IPS-NIHi11 (cell line): ENCODE measurements around the gene BEX3.
A peak's percentile ranks its signal among the peaks of the same experiment; 100 is the strongest.
"Not testable (repeated sequence)": the region's sequence is repeated elsewhere in the genome, so short reads cannot be mapped to it uniquely, and the experiment has no call there.

Experiments used
- DNase-seq: peaks from one replicate; pipeline ENCODE4 v3.0.0; 2012; ENCODE audit warnings: mixed read lengths, low spot score

Gene BEX3

GRCh38 chrX:103382877-103383276, 6.5 kb downstream of the BEX3 start:
- DNase-seq, result no peak

DNA sequence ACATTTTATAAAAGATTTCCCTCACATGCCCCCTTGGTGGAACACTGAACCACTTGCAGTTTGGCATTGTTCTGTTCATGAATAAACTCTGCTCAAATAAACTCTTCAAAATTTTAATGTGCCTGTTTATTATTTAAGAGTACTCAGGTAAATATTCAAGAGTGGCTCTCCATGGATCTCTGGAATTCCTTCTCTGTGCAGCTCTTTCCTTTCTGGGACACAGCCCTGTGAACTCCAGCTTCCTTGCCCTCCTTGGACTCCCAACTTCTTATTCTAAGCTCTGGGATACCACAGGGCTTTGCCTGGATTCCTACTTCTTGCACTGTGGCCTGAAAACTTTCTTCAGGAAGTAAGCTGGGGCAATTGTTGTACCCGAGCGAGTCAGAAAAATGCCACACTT, 8.3 kb downstream of the BEX3 start:
- no peak for DNase-seq

DNA sequence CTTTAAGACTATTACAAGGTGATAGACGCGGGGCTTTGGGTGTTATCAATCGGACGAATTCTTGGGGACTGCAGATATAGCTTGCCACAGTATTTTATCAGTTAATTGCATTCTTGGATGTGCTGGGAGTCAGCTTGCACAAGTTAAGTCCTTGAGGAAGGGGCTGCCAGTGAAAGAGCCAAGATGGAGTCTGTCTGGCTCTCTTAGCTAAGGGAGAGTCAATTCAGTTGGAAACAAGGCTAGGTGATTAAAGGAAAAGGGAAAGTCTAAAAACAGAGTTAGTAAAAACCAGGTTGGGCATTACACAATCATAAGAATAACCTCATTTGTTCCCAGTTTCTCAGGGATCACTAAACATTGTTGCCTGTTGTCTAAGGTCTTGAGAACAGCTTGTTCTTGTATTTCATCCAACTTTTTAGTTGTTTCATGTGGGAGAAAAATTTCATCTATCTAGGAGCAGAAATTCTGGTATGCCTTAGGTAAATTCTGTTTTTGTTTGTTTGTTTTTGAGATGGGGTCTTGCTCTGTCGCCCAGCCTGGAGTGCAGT, 9.0 kb downstream of the BEX3 start:
- not testable (repeated sequence) for DNase-seq

- DNase-seq, result no peak
These were observed 10.0 kb downstream of the BEX3 start for GRCh38 chrX:103386332-103386731.

GRCh38 chrX:103393487-103393886, 17.1 kb downstream of the BEX3 start:
- DNase-seq, result no peak

DNA sequence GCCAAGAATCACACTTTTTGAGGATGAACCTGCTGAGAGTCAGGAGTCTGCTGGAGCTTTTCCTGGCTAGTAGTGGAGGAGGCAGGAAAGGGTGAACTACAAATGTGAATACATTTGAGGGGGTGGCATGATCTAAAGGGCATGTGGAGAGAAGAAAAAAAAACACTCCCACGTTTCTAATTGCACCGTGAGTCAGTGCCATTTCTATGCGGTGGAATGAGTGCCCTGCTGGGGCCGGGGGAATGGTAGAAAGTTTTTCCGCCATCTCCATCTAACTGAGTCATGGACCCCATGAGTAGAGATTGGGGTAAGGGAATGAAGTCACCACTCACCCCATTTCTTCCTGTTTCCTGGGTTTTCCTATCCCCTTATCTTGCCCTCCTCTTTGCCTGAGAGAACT, 19.8 kb downstream of the BEX3 start:
- DNase-seq, result no peak

- DNase-seq, result no peak
These were observed 20.3 kb downstream of the BEX3 start for GRCh38 chrX:103396660-103397059.

DNA sequence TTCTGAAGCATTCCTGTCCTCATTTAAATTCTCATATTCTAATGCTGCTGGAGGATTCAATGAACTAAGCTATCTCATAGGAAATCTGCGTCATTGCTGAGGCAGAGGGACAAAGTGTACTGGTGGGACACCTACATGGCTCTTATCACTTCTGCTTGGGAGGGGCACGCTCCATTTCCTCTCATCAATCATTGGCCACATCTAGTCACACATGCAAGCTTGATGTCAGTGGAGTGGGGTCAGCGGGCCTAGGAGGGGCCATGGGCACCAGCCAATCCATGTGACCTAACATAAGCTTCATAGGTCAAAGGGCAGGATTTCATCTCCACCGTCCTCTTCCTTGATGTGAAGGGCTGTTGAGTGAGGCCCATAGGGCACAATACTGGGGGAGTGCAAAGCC, 21.4 kb downstream of the BEX3 start:
- no peak for DNase-seq

DNA sequence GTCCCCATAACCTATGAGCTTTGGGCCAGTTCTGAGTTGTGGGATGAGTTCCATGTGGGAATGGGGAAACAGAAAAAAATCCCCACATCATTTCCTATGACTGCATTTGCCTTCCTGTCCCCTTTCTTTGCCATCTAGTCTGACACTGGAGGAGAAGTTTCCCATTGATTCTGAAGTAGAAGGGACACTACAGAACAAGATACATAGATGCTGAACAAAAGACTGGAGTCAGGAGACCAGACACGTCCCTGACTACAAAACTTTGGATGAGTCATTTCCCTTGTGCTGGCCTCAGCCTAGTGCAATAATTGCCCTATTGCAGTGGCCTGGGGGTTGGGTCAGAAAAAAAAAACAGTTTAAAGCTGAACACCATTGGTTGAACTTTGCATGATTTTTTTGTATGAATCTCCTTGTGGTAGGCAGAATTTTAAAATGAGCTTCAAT, 22.1 kb downstream of the BEX3 start:
- no peak for DNase-seq

GRCh38 chrX:103399744-103400143, 23.4 kb downstream of the BEX3 start:
- DNase-seq, result no peak

DNA sequence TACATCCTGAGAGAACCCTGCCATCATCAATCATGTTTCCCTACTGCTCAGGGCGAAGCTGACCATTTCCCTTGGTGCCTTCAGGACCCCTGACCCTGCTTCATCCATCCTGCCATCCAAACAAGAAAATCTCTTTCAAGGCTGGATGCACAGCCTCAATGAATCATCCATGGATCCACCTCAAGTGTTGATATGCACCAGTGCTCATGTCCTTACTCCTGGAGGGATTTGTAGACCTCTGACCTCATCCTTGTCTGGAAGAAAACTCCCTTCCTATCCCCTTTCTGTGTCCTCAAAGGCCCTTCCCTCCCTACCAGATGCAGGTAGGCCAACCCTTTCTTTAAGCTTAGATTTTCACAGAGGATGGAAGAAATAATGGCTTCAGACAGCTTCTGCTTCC, 24.6 kb downstream of the BEX3 start:
- DNase-seq, result no peak

DNA sequence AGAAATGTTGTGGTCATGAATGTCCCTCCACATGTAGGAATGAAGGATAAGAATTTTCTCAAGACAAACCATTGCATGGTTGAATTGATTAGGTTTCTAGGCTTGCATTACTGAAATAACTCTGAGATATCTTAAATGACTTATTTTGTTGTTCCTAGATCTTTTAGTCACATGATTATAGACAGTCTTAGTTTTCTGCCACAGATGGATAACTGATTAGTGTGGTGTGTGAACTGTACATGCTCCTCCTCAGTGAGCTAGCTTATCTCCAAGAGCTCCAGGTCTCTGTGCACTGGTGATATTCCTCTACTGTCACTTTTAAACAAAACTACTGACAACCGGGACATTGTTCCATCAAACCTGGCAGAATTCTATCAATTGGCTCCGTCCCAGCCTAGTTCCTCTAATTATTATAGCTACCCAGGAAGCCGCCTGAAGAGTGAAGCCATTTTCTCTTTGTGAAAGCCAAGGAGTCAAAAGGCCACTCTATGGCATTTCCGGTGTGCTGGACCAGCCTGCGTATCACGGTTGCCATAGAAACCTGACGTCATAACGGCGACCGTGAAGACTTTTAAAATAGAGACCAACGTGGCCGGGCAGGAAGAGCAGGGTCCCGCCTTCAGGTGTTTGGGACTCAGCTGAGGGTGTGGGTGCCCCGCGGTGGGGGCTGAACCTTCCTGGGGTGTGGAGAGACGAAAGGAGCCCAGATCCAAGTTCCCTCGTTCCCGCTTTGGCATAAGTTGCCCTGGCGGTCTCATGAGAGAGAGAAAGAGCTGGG, 28.1 kb downstream of the BEX3 start:
- peak; percentile 67 for DNase-seq

- no peak for DNase-seq
These were observed 28.6 kb downstream of the BEX3 start for GRCh38 chrX:103405009-103405333.

DNA sequence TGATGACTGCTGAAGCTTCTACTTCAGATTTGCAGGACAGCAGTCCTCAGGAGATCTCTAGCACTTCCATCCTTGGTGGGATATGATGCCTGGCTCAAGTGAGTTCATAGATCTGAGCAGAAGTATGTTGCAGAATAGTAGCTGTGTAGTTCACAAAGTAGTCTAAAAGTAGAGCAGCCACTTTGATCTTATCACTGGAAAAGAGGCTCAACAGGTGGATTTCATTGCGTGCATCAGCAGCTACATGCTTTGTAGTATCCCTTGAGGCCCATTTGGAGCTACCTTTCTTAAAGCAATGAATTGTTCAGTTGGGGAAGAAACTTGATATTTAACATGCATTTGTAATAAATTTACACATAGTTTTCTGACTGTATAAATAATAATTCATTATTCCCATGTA, 29.9 kb downstream of the BEX3 start:
- no peak for DNase-seq

- no peak for DNase-seq
These were observed 31.4 kb downstream of the BEX3 start for GRCh38 chrX:103407776-103408175.

GRCh38 chrX:103411721-103412120, 35.4 kb downstream of the BEX3 start:
- DNase-seq, result not testable (repeated sequence)

GRCh38 chrX:103413705-103414387, 37.5 kb downstream of the BEX3 start:
- no peak for DNase-seq

GRCh38 chrX:103414561-103414960, 38.2 kb downstream of the BEX3 start:
- DNase-seq, result no peak

GRCh38 chrX:103415068-103415467, 38.7 kb downstream of the BEX3 start:
- no peak for DNase-seq

- no peak for DNase-seq
These were observed 39.2 kb downstream of the BEX3 start for GRCh38 chrX:103415528-103415927.

- peak; percentile 12 for DNase-seq
These were observed 41.0 kb downstream of the BEX3 start for GRCh38 chrX:103417370-103417769.

DNA sequence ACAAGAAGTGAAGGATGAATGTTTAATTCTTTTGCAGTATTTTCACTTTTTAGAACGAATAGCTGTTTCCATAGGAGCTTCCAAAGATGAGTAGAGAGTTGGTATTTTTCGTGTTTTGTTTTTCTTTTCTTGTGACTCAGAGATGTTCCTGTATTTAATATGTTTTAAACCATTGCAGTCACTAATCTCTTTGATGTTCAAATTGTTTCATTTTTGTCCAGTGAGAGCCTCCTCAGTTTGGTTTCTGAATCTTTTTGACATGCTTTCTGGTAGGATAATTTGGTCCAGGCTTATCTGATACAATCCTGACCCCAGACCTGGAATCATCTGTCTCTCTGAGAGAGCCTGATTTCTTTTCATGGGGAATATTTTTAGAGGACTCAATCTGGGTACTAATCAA, 41.6 kb downstream of the BEX3 start:
- DNase-seq, result no peak

DNA sequence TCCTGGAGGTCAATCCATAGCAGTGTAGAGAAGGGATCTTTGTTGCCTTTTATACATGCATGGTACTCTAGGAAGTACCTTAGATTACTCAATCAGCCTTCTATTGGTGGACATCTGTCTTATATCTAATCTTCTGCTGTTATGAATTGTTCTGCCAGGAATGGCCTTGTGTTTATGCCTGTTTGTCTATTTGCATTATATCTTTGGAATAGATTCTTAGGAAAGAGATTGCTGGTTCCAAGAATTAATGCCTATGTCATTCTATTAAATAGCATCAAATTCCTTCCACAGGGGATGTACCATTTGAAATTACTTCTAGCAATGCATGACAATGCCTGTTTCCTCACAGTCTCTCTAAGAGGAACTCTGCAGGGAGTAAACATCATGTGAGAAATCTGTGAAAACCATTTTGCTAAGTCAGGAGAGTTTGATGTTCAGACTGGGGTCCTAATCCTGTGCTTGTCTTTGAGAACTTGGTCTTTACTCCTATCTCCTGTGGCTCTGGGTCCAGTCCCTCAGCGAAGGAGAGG, 42.5 kb downstream of the BEX3 start:
- DNase-seq, result no peak
